ENCODE measurements around the gene TMEM141. TPM values are rescaled to one million over a fixed set of nuclear protein-coding genes. Genes with fewer than 3 reads are reported as not detected.
"Not testable (repeated sequence)": the region's sequence is repeated elsewhere in the genome, so short reads cannot be mapped to it uniquely, and the experiment has no call there.

TMEM141 gene
- total RNA-seq, 4 donors from 2014 or later = 81.6 to 189 (median 141) TPM

GRCh38 chr9:136782452-136782851 lies 8.7 kb upstream of the TMEM141 start:
- Histone ChIP-seq H3K27me3 (no peaks in the 10 kb centered on the region), H3K27ac (no peak overlapping the region), H3K4me1 (peaks cover 0 to 8% of the 10 kb centered on the region in 2 donors), H3K36me3 (no peaks in the 10 kb centered on the region), H3K4me3 (replicated peaks in 1 of 3) (no peak overlapping the region), H3K9me3 (no peaks in the 10 kb centered on the region)
- DNase-seq = no peak
- no peak for TF ChIP-seq CTCF (IDR thresholded peaks at IDR 0.05)
- no peak for TF ChIP-seq POLR2A (IDR thresholded peaks at IDR 0.05)
- intact Hi-C loops (cut with DNase I) = no loop called here
- WGBS, 2 donors = 96 to 100% methylated on average over 3 of the region's 3 CpGs

- DNase-seq = no peak
- intact Hi-C loops (cut with DNase I) = no loop called here
Measured at GRCh38 chr9:136784249-136784996, 6.7 kb upstream of the TMEM141 start.

GRCh38 chr9:136784997-136785361 lies 6.2 kb upstream of the TMEM141 start:
- TF ChIP-seq CTCF (IDR thresholded peaks at IDR 0.05) = no peak
- TF ChIP-seq POLR2A (IDR thresholded peaks at IDR 0.05) = no peak
- DNase-seq = no peak
- Histone ChIP-seq H3K9me3 (no peaks in the 10 kb centered on the region), H3K4me3 (replicated peaks in 1 of 3) (no peak overlapping the region), H3K36me3 (no peaks in the 10 kb centered on the region), H3K4me1 (peaks cover 0 to 14% of the 10 kb centered on the region in 2 donors), H3K27ac (no peak overlapping the region), H3K27me3 (no peaks in the 10 kb centered on the region)
- WGBS, 2 donors = 79 to 83% methylated on average over 6 of the region's 6 CpGs
- intact Hi-C loops (cut with DNase I) = loop anchor here (5.0 kb wide), 2 partner anchors 247 to 282 kb away; partner anchors contain the start of gene FUT7

More at GRCh38 chr9:136784249-136784996, 6.7 kb upstream of the TMEM141 start:
- Histone ChIP-seq H3K4me3 (replicated peaks in 1 of 3) (no peak overlapping the region), H3K4me1 (peaks cover 0 to 12% of the 10 kb centered on the region in 2 donors), H3K27me3 (no peaks in the 10 kb centered on the region), H3K36me3 (no peaks in the 10 kb centered on the region), H3K9me3 (no peaks in the 10 kb centered on the region), H3K27ac (no peak overlapping the region)
- TF ChIP-seq CTCF (IDR thresholded peaks at IDR 0.05) (peak in 4 of 6 experiments; percentile 11 to 56 (median 44)), POLR2A (IDR thresholded peaks at IDR 0.05) (no peak)
- 49 to 50% methylated on average over 9 of the region's 9 CpGs for WGBS, 2 donors

- not testable (repeated sequence) for H3K4me3 ChIP-seq (replicated peaks in 1 of 3); H3K27ac ChIP-seq; H3K27me3 ChIP-seq; H3K36me3 ChIP-seq; H3K9me3 ChIP-seq
- peaks cover 0 to 20% of the 10 kb centered on the region in 2 donors for H3K4me1 ChIP-seq
- intact Hi-C loops (cut with DNase I) = loop anchor here (5.0 kb wide), 2 partner anchors 247 to 282 kb away; partner anchors contain the start of gene FUT7
- DNase-seq = peak; percentile 56 to 78
- 88 to 89% methylated on average over 21 to 23 of the region's 23 CpGs for WGBS, 2 donors
Measured at GRCh38 chr9:136785565-136786355, 5.4 kb upstream of the TMEM141 start.

- H3K4me3 ChIP-seq (replicated peaks in 1 of 3) = no peak overlapping the region
- H3K27me3 ChIP-seq = no peaks in the 10 kb centered on the region
- no peak for TF ChIP-seq CTCF (IDR thresholded peaks at IDR 0.05)
- TF ChIP-seq POLR2A (IDR thresholded peaks at IDR 0.05) = no peak
- H3K36me3 ChIP-seq = no peaks in the 10 kb centered on the region
- intact Hi-C loops (cut with DNase I) = loop anchor here (5.0 kb wide), 2 partner anchors 246 to 281 kb away; partner anchors contain the start of gene FUT7
- no peak overlapping the region for H3K27ac ChIP-seq
- no peak for DNase-seq
- no peaks in the 10 kb centered on the region for H3K9me3 ChIP-seq
- 75 to 78% methylated on average over 10 of the region's 10 CpGs for WGBS, 2 donors
- H3K4me1 ChIP-seq = peaks cover 0 to 20% of the 10 kb centered on the region in 2 donors
Measured at GRCh38 chr9:136786451-136786850, 4.7 kb upstream of the TMEM141 start.

GRCh38 chr9:136786983-136787382 lies 4.2 kb upstream of the TMEM141 start:
- not testable (repeated sequence) for DNase-seq; H3K9me3 ChIP-seq; H3K27ac ChIP-seq; H3K36me3 ChIP-seq; H3K27me3 ChIP-seq; H3K4me3 ChIP-seq (replicated peaks in 1 of 3)
- H3K4me1 ChIP-seq = peaks cover 5 to 25% of the 10 kb centered on the region in 2 donors
- intact Hi-C loops (cut with DNase I) = loop anchor here (5.0 kb wide), 2 partner anchors 245 to 280 kb away; partner anchors contain the start of gene FUT7
- 17 to 19% methylated on average over 4 of the region's 4 CpGs for WGBS, 2 donors

Measured in thyroid gland (tissue), 4 donors.